ENCODE results near the gene TRIM77. TPM values are rescaled to one million over a fixed set of nuclear protein-coding genes. Genes with fewer than 3 reads are reported as not detected.
"Not testable (repeated sequence)": the region's sequence is repeated elsewhere in the genome, so short reads cannot be mapped to it uniquely, and the experiment has no call there.

Gene TRIM77, protein sequence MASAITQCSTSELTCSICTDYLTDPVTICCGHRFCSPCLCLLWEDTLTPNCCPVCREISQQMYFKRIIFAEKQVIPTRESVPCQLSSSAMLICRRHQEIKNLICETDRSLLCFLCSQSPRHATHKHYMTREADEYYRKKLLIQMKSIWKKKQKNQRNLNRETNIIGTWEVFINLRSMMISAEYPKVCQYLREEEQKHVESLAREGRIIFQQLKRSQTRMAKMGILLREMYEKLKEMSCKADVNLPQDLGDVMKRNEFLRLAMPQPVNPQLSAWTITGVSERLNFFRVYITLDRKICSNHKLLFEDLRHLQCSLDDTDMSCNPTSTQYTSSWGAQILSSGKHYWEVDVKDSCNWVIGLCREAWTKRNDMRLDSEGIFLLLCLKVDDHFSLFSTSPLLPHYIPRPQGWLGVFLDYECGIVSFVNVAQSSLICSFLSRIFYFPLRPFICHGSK
- not detected for total RNA-seq

DNA sequence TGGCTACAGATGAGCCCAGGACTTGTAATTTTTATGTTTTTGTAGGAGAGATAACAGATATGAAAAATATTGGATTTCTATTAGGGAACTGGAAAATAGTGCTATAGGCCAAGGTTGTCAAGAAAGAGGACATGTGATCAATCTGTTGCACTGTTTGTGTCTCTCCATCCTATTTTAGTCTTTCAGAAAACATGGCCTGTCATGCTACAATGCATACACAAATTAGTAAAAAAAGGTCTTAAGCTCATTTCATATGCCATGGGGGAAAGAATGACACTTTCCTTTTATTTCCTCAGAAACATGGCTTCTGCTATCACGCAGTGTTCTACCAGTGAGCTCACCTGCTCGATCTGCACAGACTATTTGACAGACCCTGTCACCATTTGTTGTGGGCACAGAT is at the start of gene TRIM77:
Gene TRIM77 (plus strand): TSS at position 301 of the 400 bp plus-strand sequence. CDS start 0 bp downstream, at position 301.
- DNase-seq; H3K9ac ChIP-seq (ENCODE audit: low read depth in 2 of 2, low read length in 2 of 2); H3K36me3 ChIP-seq; H3K4me1 ChIP-seq; intact Hi-C loops (cut with DNase I); H3K4me3 ChIP-seq; H3K27me3 ChIP-seq; H3K9me3 ChIP-seq; H3K27ac ChIP-seq: not testable (repeated sequence)

DNA sequence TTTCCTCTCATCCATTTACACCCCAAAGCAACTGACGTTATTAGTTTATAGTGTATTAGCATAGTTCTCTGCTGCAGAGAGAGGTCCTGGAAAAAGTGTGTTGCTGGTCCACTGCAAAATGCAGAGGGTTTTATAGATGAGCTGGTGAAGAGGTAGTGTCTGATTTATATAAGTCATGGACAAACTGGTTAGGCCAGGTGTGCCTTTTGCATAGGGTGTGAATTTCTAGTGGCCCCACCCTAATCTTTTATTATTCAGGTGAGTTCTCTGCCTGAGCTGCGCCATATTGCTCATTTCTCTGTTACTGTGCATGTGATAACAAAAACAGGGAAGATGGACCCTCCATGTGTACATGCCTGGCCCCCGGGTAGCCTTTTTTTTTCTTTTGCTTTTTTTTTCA is 43.1 kb upstream of the TRIM77 start:
- Histone ChIP-seq H3K9ac (ENCODE audit: low read depth in 2 of 2, low read length in 2 of 2) (no peak overlapping the region), H3K27ac (no peak overlapping the region), H3K9me3 (no peaks in the 10 kb centered on the region), H3K4me1 (no peaks in the 10 kb centered on the region), H3K36me3 (no peaks in the 10 kb centered on the region), H3K27me3 (no peaks in the 10 kb centered on the region), H3K4me3 (no peak overlapping the region)
- DNase-seq: peak; percentile 20
- TF ChIP-seq, protein P1, sequence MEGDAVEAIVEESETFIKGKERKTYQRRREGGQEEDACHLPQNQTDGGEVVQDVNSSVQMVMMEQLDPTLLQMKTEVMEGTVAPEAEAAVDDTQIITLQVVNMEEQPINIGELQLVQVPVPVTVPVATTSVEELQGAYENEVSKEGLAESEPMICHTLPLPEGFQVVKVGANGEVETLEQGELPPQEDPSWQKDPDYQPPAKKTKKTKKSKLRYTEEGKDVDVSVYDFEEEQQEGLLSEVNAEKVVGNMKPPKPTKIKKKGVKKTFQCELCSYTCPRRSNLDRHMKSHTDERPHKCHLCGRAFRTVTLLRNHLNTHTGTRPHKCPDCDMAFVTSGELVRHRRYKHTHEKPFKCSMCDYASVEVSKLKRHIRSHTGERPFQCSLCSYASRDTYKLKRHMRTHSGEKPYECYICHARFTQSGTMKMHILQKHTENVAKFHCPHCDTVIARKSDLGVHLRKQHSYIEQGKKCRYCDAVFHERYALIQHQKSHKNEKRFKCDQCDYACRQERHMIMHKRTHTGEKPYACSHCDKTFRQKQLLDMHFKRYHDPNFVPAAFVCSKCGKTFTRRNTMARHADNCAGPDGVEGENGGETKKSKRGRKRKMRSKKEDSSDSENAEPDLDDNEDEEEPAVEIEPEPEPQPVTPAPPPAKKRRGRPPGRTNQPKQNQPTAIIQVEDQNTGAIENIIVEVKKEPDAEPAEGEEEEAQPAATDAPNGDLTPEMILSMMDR (IDR thresholded peaks at IDR 0.05): no peak
- intact Hi-C loops (cut with DNase I): no loop called here

DNA sequence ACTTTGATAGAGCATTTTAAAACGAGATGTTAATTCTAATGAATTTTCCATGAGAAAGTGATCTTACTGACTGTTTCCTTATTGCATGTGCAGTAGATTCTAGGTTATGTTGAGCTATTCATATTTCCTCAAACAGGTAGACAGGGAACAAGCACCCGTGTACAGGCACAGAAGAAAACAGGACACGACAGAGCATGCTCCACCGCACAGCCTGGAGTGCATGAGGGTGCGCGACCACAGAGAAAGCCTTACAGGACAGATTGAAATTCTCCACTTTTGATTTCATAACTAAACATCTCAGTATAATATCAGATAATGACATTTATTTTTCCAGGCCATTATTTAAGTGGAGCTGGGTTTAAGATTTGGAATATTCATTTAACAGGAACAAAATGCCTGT is 41.9 kb upstream of the TRIM77 start:
- intact Hi-C loops (cut with DNase I); H3K27me3 ChIP-seq; H3K4me1 ChIP-seq; H3K9me3 ChIP-seq; H3K36me3 ChIP-seq; DNase-seq; H3K4me3 ChIP-seq; H3K27ac ChIP-seq; H3K9ac ChIP-seq (ENCODE audit: low read depth in 2 of 2, low read length in 2 of 2): not testable (repeated sequence)

DNA sequence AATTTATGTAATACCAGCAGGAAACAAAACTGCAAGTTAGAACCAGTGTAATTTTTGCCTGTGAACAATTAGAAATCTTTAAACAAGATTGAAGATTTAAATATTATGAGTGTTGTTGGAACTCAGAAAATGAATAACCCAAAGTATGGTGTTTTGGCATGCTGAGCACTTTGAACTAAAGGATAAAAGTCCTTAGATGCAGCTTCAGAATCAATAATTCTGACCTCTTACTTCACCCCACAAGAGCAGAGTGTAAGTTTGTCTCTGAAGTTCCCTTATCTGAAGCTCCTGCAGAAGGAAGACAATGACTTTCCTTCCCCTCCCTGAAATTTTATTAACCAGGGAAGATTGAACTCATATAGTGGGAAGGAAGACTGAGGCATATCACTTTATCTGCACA is 40.5 kb upstream of the TRIM77 start:
- H3K36me3 ChIP-seq; H3K27me3 ChIP-seq; H3K4me3 ChIP-seq; DNase-seq; H3K9ac ChIP-seq (ENCODE audit: low read depth in 2 of 2, low read length in 2 of 2); intact Hi-C loops (cut with DNase I); H3K4me1 ChIP-seq; H3K27ac ChIP-seq; H3K9me3 ChIP-seq: not testable (repeated sequence)

DNA sequence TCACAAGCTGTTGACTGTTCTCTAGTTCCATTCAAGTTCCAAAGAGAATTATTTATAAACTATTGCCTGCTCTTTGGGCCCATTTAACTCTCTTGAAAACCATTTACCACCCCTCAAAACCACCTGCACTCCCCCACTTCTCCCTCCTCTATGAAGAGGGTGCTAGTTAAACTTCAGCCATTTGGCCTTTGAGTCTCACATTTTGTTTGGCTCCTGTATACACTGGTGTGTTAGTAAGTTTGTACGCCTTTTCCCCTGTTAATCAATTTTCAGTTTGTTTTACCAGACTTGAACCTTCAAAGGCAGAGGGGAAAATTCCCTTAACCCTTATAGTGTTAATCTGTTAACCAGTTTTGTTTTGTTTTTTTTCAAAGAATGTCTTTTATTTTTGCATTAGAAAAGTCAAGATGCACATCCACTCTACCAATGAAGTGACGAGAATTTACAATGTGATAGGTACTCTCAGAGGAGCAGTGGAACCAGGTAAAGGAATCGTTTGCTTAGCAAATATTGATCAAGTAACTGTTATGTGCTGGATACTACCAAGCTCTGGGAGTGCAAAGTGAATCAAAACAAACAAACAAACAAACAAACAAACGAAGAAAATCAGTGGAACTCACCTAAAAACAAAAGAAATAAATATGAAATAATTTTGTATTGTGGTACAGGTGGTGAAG is 40.0 kb upstream of the TRIM77 start:
- H3K9ac ChIP-seq (ENCODE audit: low read depth in 2 of 2, low read length in 2 of 2); DNase-seq; H3K36me3 ChIP-seq; H3K27ac ChIP-seq; H3K9me3 ChIP-seq; intact Hi-C loops (cut with DNase I); H3K4me1 ChIP-seq; H3K4me3 ChIP-seq; H3K27me3 ChIP-seq: not testable (repeated sequence)

DNA sequence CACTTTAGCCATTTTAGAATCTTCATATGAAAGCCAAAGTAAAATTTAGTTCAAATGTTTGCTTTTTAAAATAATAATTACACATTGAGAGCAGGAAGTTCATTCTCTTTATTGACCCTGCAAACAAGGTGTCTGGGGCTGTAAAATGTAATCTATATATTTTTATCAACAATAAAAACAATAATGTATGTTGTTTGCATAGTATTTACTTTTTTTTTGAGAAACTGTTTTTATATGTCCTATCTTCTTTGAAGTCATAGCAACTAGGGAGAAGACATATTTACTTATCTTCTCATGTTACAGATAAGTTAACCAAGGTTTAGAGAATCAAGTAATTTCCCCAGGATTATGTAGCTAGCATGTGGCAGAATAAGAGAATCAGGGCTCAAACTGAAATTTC is 37.6 kb upstream of the TRIM77 start:
- DNase-seq; H3K9me3 ChIP-seq; H3K9ac ChIP-seq (ENCODE audit: low read depth in 2 of 2, low read length in 2 of 2); H3K36me3 ChIP-seq; H3K27me3 ChIP-seq; H3K4me3 ChIP-seq; intact Hi-C loops (cut with DNase I); H3K27ac ChIP-seq; H3K4me1 ChIP-seq: not testable (repeated sequence)

DNA sequence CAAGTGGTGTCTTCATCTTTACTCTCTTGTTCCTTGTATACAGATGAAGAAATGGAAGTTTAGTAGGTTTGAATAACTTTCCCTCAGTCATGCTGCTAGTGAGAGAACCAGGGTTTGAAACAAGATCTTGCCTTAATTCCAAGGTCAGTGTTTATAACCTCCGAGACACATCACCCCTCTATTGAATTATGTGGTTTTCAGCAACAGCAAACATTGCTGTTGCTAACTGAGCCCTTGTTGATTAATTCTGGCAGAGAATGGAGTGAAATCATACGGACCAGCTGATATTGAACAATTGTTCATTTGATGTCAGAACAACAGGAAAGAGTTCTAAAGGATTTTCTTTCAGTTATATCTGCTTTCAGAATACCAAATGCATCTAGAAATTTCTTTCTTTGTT is 36.7 kb upstream of the TRIM77 start:
- H3K36me3 ChIP-seq; H3K27me3 ChIP-seq; H3K9ac ChIP-seq (ENCODE audit: low read depth in 2 of 2, low read length in 2 of 2); H3K9me3 ChIP-seq; H3K4me1 ChIP-seq; H3K27ac ChIP-seq; H3K4me3 ChIP-seq; intact Hi-C loops (cut with DNase I); DNase-seq: not testable (repeated sequence)

DNA sequence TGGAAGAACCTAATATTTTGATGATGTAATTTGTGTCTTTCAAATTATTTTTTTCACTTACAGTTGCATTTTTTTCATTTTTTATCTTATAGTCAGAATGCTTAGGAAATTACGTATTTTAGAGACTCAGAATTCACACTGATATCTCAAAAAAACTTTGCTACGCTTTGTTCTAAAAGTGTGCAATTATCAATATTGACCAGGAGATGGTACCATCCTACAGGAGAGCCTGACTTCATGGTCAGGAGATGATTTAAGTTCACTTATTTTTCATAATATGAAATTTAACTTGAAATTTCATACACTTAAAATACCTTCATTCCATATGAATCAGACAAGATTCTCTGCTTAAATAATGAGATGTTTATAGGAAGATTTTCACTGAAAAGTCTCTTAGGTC is 34.7 kb upstream of the TRIM77 start:
- H3K27me3 ChIP-seq; H3K4me3 ChIP-seq; H3K27ac ChIP-seq; H3K36me3 ChIP-seq; DNase-seq; H3K9ac ChIP-seq (ENCODE audit: low read depth in 2 of 2, low read length in 2 of 2); H3K4me1 ChIP-seq; H3K9me3 ChIP-seq; intact Hi-C loops (cut with DNase I): not testable (repeated sequence)

DNA sequence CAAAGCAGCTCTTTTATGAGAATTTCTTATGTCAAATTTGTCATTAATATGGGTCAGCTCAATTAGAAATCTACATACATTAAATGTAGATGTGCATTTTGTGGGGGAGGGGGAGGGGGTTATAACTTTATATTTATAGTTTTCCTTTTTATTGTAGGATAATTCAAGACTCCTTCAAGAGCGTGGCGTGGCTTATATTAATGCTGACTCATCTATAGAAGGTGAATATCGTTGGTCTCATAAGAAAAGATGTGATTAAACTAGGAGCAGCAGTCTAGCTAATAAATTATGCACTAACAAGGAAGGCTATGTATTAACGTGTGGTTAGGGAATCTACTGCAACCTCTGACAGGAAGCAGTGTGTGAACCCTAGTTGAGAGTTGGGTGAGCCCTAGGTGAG is 34.2 kb upstream of the TRIM77 start:
- H3K27ac ChIP-seq; intact Hi-C loops (cut with DNase I); DNase-seq; H3K9me3 ChIP-seq; H3K4me1 ChIP-seq; H3K4me3 ChIP-seq; H3K36me3 ChIP-seq; H3K9ac ChIP-seq (ENCODE audit: low read depth in 2 of 2, low read length in 2 of 2); H3K27me3 ChIP-seq: not testable (repeated sequence)

DNA sequence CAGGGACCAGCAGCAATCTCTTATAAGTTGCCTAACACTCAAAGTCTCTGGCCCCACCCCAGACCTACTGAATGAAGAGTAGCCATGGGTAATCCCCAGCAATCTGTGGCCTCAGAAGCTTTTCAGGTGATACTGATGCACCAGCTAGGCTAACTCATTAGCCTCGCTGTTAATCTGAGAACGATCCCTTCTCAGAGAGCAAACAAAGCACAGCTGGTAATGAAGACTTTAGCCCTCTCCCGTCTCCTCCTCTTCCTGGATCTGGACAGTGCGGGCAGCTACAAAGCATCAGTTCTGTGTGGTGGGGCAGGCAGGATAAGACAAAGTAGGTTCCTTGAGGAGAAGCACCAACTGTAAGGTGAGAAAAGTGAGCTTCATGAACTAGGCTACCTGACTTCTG is 3.0 kb upstream of the TRIM77 start:
- H3K4me3 ChIP-seq; H3K27me3 ChIP-seq; H3K36me3 ChIP-seq; H3K4me1 ChIP-seq; DNase-seq; H3K9ac ChIP-seq (ENCODE audit: low read depth in 2 of 2, low read length in 2 of 2); intact Hi-C loops (cut with DNase I); H3K27ac ChIP-seq; H3K9me3 ChIP-seq: not testable (repeated sequence)

DNA sequence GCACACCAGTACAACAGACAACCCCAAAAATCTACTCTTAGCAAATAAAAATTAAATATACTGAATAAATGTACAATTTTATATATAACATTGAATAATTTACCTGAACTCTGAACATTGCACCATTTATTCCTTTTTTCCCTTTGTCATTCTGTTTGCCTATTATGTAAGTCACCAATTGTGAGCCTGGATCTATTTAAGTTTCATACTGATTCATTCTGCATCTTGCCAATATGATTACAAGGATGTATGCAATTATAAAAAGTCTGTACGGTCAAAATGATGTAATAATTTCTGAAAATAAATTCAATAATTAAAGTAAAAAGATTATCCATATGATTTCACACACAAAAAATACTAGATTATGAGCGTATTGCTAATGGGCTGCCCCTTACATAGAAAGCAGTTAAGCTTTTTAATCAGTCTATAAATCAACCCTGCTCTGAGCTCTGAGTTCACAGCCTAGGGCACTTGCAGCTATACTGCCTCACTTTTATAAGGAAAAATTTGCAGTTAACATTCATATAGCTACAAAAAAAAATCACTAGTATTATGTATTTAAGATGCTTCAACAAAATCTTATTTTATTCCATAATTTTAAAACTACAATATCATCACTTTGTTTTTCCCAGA is 14.9 kb downstream of the TRIM77 start:
- H3K36me3 ChIP-seq; H3K9me3 ChIP-seq; H3K27ac ChIP-seq; H3K4me3 ChIP-seq; H3K9ac ChIP-seq (ENCODE audit: low read depth in 2 of 2, low read length in 2 of 2); intact Hi-C loops (cut with DNase I); H3K27me3 ChIP-seq; H3K4me1 ChIP-seq; DNase-seq: not testable (repeated sequence)

DNA sequence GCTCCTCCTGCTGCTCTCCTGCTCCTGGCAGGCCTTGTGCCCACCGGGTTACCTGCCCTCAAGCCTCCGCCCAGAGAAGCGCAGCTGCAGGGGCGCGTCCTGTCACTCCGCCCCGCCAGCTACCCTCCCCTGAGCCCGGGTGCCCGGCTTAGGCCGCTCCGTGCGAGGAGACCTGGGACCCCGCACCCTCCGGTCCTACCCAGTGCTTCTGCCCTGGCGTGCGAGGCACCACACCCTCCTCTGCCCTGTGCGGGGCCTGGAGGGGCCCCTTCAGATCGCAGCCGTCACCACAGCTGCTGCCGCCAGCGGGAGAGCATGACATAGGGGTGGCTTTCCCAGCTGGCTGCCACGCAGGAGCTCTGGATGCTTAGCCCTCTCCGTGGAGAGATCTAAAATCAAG is 20.1 kb downstream of the TRIM77 start:
- intact Hi-C loops (cut with DNase I); DNase-seq; H3K4me1 ChIP-seq: not testable (repeated sequence)

More for the DNA sequence above, 20.1 kb downstream of the TRIM77 start:
- not testable (repeated sequence) for H3K36me3 ChIP-seq; H3K27me3 ChIP-seq; H3K9me3 ChIP-seq; H3K4me3 ChIP-seq; H3K9ac ChIP-seq (ENCODE audit: low read depth in 2 of 2, low read length in 2 of 2); H3K27ac ChIP-seq
